ENCODE data around the gene NMNAT2.
"Not testable (repeated sequence)": the region's sequence is repeated elsewhere in the genome, so short reads cannot be mapped to it uniquely, and the experiment has no call there.

NMNAT2 gene

DNA sequence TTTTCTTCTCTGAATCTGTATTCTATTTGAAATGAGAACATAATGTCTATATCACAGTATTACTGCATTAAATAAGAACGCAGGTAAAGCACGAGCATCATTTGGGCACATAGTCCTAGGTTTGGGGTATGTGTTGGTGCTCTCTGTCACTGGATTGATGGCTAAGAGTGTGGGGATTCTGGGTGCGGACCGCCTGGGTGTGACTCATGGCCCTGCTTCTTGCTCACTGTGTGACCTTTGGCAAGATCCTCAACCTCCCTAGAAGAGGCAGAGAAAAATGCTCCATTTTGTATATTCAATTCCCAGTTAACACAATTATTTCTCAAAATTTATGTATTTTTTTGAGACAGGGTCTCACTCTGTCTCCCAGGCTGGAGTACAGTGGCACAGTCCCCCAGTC, 132.4 kb downstream of the NMNAT2 start:
- DNase-seq (ENCODE audit: low read depth): no peak

DNA sequence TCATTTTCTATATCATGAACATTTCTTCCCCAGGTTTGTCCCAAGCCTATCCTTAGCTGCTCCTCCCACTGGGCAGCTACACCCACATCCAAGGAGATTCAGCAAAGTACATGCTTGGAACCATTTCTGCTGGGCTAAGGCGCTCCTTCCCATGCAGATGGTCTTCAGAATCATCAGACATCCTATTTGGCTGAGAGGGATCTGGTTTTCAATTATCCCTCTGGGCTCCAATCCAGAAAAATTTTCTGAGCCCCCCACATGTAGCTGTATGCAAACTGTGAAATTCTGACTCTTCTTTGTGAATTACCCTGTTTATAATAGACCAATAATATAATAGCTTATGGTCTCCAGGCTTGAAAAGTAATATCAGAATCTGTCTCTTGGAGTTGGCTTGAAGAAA, 132.9 kb downstream of the NMNAT2 start:
- no peak for DNase-seq (ENCODE audit: low read depth)

DNA sequence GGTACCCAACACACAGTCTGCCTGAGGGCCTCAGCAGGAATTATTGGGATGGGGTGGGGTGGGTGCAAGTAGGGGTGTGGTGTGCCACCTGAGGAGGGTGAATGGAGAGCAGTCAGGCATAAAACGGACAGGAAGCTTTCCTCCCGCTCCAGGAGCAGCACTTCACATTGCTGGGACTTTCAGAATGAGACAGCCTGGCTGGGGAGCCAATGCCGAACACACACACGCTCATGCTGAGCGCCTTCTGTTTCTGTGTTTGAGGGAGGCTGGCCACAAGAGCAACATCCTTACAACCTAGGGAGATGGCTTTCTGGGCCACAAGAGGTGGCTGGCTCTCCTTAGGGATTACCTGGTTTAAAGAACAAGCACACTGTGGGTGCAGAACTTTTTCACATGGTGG, 134.1 kb downstream of the NMNAT2 start:
- no peak for DNase-seq (ENCODE audit: low read depth)

DNA sequence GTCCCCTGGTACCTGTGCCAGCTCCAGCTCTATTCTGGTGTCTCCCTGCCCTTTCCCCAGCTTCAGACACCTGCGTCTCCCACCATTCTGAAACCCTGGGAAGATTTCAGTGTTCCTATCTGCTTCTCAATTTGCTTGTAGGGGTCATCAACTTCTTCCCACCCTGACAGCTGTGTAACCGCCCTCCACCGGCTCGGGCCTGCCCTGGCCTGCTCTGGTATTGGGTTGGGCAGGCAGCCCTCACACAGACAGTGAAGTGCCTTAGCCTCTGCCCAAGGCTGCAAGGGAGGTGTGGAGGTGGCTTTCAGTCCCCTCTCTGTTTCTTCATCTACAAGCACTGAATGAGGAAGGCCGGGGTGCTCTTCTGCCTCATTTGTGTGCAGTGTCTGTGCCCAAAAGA, 134.9 kb downstream of the NMNAT2 start:
- DNase-seq (ENCODE audit: low read depth): no peak

DNA sequence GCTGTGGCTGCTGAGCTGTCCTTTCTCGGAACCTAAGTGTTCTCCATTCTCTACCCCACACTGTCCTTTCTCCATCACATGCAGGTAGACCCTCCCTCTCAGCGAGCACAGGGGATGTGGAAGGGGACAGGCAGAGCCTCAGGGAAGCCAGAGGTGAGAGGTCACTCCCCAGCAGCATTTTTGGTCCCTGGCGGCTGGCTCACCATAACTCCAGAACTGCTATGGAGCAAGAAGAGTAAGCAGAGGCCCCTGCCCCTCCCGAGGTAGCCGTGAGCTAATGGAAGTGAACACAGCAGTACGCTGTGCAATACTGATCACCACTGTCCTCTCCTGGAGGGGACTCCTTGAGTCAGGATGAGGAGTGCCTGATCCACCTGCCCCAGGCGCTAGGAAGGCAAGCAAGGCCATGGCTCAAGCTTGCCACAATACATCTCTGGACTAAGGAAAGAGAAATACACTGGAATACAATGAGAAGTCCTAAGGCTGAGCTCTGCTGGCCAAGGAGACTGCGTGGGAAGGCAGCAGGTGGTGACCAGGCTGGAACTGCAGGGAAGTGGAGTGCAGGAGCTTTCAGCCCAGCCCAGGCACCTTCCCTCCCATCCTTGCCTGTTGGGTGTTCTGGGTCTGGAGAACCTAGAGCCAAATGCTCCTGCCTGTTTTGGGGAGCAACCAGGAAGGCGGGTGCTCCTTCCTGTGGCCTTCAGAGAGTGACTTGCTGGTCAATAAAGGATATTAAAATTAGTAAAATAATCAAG, 135.9 kb downstream of the NMNAT2 start:
- no peak for DNase-seq (ENCODE audit: low read depth)

DNA sequence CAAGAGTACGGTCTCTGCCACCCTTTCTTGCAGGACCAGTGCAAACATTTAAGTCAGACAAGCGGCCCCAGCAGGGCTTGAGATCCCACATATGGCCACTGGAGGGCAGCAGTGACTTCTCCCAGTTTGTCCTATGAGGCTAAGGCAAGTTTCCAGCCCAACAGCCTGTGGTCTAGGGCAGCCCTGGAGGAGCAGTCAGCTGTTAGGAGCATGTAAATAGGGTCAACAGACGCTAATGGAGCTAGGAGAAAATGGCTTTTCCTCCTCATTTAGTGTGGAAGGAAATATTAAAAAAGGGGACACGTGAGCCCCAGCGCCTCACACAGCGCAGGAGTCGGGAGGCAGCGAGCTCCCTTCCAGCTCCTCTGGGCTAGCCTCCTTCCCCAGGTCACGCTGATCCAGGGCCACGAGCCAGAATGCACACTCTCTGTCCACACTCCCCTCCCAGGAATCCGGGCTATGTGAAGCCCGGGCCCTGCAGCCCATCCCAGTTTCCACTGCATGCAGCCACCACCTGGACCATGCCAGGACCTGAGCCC, 136.6 kb downstream of the NMNAT2 start:
- peak; percentile 61 for DNase-seq (ENCODE audit: low read depth)

DNA sequence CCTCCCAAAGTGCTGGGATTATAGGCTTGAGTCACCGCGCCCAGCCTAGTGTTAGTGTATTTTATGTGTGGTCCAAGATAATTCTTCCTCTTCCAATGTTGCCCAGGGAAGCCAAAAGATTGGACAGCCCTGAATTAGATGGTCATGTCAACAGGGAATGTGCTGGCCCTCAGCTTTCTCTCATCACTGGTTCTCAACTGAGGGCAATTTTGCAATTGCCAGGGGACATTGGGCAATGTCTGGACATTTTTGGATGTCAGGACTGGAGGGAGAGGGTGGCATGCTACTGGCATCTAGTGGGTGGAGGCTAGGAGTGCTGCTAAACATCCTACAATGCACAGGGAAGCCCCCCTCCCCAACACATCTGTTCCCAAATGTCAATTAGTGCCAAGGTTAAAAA, 137.1 kb downstream of the NMNAT2 start:
- no peak for DNase-seq (ENCODE audit: low read depth)

DNA sequence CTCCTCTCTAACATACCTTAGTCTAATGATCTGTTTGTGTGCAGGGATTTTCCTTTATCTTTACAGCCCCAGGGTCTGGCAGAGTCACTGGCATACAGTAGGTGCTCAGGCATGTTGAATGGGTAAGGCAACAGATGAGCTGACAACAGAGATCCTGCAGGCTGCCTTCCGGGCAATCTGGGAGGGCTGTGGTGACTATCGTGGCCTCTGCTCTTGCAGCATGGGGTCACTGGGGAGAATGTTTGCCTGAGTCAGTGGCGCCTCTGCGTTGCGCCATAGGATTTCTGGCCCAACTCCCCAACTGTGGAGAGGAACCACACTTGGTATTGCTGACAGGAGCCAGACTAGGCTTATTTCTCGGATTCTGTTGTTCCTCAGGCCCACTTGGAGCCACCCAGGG, 138.3 kb downstream of the NMNAT2 start:
- DNase-seq (ENCODE audit: low read depth): no peak

DNA sequence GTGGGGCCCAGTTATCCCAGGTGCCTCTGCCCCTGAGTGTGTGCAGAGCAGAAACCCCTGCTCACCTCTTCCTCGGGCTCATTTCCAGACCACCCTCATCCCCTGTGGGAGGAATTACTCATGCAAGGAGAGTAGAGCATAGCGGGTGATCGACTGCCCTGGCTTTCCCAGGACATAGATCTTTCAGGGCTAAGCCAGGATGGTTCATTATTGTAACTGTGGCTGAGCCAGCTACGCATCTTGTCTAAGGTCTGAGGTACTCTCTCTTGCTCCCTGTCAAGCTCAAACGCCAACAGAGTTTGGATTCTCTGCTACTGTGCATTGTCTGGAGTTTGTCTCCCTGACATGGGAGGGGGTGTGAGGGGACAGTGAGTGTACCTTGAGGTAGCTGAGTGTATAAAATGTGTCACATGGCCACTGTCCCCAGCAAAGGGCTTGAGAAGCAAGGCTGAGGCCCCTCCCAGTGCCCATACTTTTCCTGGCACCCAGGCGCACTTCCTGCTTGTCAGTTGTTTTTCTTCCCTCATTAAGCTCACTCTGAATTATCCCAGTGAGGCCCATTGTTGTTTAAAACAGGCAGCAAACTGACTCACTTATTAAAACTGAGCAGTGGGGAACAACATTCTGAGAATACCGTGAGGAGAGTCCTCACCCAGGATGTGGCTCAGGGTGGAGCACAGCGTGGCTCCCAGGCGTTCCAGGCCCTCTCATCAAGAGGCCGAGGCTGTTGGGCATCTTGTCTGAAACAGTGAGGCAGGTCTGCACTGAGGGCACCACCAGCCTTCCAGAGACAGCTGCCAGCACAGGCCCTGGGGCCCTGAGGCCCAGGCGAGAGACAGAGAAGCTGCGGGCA, 139.2 kb downstream of the NMNAT2 start:
- DNase-seq (ENCODE audit: low read depth): no peak

DNA sequence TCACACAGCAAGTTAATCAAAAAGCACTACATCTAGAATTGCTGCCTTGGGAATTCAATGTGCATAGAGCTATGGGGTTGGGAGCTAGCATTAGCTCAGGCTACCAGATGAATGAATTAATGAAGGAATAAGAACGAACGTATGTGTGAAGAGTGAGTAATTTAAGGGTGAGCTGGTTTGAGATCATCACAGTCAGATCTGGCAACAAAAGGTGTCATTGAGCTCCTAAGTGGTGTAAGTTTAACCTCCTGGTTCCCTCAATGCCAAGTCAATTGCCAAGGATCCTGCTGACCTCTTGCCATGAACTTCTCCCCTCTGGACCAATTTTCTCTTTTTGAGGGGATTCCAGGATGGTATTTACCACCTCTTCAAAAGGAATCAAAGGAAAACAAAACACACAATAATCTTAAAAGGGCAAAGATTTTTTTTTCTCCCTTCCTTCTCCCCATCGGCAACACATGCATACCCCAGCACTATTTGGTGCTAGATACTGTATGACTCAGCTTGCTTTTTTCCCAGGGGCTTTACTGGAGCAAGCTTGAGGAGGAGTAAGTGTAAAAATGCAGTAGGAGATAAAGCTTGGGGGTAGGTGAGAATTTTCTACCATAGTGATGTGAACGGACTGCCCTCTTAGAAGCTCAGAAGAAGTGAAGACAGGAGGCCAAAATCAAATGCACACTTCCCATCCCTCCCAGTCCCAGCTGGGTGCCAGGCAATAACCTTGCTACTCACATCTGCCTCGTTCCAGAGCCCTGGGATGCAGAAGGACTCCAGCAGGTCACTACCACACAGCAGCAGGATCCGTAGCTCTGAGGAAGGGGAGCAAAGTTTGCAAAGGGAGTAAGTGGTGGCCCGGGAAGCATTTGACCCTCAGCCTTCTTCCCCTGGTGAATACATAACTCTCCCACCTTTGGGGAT, 140.1 kb downstream of the NMNAT2 start:
- no peak for DNase-seq (ENCODE audit: low read depth)

DNA sequence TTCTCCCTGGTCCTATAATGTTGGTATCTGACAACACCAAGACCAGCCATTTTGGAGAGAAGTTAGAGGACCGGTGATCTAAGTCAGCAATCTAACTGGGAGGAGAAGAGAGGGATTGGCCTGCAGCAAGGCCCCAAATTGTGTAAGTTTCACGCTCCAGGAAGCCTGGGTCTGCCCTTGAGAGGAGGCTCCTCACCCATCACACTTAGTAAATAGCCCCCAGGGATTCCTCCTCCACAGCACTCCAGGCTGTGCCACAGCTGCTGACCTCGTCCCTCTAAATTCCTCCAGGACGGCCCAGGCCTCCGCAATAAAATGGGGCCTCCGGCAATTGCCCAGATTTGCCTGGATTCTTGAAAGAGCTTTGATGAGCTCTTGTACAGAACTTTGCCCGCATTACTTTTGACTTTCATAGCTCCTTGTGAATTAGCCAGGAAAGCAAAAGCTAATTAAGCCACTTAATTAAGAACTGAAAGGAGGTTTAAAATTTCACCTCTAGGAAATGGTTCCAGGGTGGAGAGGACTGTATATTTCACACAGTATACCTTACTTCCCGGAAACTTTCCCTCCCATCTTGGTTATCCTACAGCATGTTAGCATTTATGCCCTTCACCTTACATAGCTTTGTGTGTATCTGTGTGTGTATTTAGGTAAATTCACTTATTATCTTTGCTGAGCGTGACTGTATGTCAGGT, 141.6 kb downstream of the NMNAT2 start:
- no peak for DNase-seq (ENCODE audit: low read depth)

DNA sequence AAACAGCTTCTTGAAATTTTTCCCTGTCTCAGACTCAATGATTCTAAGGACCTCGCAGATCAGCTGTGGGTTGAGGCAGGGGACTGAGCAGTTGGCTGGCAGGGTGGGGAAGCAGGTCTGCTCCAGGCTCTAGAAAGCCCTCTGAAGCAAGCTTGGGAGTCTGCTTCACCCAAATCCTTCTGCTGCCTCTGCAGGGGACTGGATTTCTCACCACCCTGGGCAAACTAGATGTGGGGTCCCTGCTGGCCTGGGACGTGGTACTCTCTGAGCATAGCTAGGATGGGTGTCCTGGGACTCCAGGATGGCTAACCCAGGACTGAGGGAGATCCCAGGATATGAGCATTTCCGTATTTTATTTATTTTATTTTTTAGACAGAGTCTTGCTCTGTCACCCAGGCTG, 142.9 kb downstream of the NMNAT2 start:
- no peak for DNase-seq (ENCODE audit: low read depth)

DNA sequence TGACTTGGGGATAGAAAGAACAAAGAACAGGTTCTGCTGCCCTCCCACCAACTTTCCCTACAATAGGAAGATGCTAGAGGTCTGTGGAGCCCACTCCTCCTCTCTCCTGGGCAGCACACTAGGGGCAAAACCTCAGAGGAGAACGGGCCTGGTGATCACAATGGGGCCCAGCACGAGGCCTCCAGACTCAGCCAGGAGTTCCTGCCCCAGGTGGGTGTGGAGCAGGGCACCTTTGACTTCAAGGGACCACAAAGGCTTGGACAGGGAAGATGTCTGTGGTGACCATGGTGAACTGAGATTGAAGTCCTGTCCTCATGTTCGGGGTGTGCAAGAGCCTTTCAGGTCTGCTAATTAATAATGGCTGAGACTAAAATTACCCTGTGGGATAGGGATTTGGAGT, 143.3 kb downstream of the NMNAT2 start:
- DNase-seq (ENCODE audit: low read depth): no peak

DNA sequence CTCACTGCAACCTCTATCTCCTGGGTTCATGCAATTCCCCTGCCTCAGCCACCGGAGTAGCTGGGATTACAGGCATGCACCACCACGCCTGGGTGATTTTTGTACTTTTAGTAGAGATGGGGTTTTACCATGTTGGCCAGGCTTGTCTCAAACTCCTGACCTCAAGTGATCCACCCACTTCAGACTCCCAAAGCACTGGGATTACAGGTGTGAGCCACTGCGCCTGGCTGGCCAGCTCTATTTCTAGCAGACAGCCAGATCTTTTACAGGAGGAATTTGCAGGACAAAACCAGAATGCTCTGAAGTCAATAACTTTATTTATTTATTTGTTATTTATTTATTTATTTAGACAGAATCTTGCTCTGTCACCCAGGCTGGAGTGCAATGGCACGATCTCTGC, 144.2 kb downstream of the NMNAT2 start:
- not testable (repeated sequence) for DNase-seq (ENCODE audit: low read depth)

DNA sequence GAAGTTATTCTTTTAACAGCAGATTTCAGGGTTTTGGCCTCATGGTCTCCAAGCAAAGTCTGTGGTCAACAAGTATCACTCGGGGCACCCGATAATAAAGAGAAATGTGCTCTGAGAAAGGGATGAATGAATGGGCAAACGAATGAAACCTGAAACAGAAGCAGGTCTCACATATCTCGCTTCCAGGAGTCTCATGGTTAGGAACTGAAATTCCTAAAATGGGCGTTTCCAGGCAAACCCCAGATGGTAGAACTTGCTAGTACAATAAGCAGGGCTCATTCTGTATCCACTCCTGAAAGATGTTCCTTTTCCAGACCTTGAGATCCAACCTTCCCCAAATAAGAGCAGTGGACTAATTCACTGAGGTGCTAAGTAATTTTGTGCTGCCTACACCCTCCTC, 144.9 kb downstream of the NMNAT2 start:
- DNase-seq (ENCODE audit: low read depth): no peak

DNA sequence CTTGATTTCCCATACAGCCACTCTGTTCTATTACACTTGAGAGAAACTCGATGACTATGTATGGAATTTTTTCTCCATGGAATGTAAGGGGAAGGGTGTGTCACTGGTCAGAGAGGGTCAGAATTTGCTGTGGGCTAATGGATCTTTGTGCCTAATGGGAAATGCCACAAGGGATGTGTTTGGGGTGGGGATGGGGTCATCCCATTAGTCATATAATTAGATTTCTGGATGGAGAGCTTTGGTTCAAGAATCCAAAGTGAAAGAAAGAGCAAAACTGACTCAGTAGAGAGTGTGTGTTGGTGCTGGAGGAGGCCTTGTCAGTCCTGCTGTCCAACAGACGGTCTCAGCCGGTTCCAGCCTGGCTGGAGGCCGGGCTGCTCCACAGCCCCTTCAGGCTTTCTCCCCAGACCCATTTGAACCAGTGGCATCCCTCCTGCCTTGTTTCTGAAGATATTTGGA, 145.8 kb downstream of the NMNAT2 start:
- DNase-seq (ENCODE audit: low read depth): no peak

DNA sequence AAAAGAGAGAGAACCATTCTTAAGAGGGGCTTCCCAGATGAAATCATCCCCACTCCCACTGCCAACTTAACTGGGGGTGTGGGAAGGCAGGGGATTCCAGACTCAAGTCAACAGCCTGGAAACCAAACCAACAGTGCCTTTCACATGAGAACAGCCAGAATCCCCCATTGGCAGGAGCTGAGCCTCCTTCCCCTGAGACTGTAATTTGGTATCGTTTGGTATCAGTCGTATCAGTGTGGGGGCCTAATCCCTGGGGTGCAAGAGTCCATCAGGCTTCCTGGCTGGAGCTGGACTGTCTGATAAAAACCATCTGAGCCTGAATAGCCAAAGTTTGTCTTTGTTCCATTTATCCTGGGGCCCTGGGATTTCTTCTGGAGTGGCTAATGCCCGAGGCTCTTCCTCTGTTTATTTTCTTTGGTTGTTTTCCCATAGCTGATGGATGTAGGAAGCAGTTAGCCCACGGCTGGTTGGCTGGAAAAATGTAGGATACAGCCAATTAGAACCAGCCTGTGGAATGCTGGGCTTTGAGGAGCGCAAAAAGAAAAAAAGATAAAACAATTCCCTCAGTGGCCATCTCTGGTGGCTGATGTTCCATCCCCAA, 147.5 kb downstream of the NMNAT2 start:
- DNase-seq (ENCODE audit: low read depth): no peak

DNA sequence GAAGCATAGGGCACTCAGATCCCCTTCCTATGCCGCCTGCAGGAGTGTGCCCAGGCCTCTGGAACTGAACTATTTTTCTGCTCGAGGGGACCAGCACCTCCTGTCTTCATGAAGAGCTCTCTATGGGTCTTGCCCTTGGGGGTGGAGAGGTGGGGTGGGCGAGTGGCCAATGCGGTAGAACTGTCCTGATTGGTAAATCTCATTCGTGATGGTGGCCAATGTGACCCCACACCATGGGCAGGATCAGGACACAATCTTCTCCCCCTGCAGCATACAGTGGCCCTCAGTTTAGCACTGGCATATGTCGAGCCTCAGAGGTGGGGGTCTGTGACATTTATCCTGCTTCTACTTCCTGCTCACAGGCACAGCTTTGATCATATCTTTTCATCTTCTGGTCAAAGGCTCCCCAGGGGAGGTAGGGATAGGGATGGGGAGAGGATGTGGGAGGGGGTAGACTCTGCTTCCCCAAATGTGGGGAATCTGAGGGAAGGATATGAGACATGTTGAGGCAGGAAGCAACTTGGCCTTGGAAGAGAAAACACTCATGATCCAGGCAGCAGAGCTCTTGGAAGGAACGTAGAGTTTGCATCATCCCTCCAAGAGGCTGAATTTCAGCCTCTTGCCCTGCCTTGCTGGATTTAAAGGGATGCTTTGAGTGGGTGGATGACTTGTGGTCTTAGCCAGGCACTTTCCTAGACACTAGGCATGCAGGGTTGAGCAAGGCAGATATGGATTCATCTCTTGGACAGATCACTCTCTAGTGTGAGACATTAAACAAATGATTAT, 150.3 kb downstream of the NMNAT2 start:
- no peak for DNase-seq (ENCODE audit: low read depth)

DNA sequence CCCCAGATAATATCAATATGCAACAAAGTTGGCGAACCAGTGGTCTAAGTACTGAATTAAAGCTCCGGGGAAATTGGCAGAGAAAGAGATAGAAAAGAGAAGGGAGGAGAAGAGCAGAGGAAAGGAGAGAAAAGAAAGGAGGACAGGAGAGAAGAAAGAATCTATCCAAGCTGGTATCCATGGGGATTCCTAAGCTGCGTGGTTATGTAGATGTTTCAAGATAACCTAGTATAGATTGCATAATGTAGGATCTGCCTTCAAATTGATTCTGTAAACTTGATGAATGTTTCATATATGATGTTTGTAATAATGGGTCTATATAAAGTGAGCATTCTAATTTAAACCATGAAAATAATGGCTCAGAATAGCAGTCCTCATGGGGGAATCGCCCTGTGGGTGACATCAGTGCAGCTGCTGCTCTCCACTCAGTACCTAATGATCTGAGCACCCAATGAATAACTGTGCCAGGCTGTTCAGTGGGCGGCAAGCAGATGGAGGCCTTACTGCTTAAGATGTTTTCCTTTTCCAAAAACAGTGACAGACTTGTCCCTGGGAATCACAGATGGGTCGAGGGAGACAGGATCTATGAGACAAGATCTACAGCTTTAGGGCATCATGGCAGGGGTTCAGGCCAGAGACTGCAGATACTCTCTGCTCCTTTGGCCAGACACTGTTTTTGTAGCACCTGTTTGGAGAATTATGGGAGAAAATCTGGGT, 154.1 kb downstream of the NMNAT2 start:
- DNase-seq (ENCODE audit: low read depth): no peak

Measured in activated T-cell treated with anti-CD3 and anti-CD28 coated beads for 48 hours (primary cell).